ENCODE results near the gene DNM2.

- no peak for TF ChIP-seq CTCF (IDR thresholded peaks at IDR 0.05)
- no peak for TF ChIP-seq HMGXB4 (CRISPR knock-in tag; IDR thresholded peaks at IDR 0.05; ENCODE audit: borderline replicate concordance)
- no peak for TF ChIP-seq EHF (CRISPR knock-in tag; IDR thresholded peaks at IDR 0.05)
- TF ChIP-seq EP300 (IDR thresholded peaks at IDR 0.05) = no peak
- TF ChIP-seq CBX2 (IDR thresholded peaks at IDR 0.05; ENCODE audit: borderline replicate concordance, low read depth) = no peak
- no peak for TF ChIP-seq ELK1 (IDR thresholded peaks at IDR 0.05; ENCODE audit: low read depth, low read length)
- no peak for TF ChIP-seq POLR2A (IDR thresholded peaks at IDR 0.05; ENCODE audit: low read length)
- TF ChIP-seq RFX5 (IDR thresholded peaks at IDR 0.05) = no peak
- no peak for TF ChIP-seq SMC3 (IDR thresholded peaks at IDR 0.05)
- no peak for TF ChIP-seq MYC (IDR thresholded peaks at IDR 0.05; ENCODE audit: borderline replicate concordance, low read length)
- no peak for TF ChIP-seq BCL3 (IDR thresholded peaks at IDR 0.05)
These were observed 132.8 kb downstream of the DNM2 start for GRCh38 chr19:10850631-10851030.
